ENCODE measurements around the gene PTGES3L.

DNA sequence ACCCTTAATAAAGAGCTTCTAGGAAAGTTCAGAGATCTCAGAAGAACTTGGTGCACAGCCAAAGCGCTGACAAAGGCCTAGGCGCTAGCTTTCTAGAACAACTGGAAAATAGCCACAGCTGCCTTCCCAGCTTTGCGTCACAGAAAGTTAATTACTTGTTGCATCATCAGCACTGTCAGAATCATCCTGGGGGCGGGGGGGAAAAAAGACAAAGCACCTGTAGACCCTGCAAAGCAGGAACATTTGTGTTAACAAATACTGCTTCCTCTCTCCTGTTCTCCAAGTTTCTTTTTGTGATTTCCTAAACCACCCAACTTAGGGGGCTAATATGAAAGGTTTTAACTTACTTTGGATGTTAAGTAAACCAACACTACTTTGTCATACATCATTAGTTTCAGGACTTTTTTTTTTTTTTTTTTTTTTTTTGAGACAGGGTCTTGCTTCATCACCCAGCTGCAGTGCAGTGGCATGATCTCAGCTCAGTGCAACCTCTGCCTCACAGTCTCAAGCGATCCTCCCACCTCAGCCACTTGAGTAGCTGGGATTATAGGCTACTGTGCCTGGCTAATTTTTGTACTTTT lies 10.8 kb downstream of the PTGES3L start:
- TF ChIP-seq ZNF556 (CRISPR knock-in tag; IDR thresholded peaks at IDR 0.05; ENCODE audit: borderline replicate concordance), result no peak
- no peak for TF ChIP-seq ZNF232 (CRISPR knock-in tag; IDR thresholded peaks at IDR 0.05; ENCODE audit: borderline replicate concordance)
- no peak for TF ChIP-seq CBX1 (IDR thresholded peaks at IDR 0.05; ENCODE audit: low read depth)

All from HepG2 (cell line).